Esophagus muscularis mucosa (tissue), 4 donors: ENCODE data around the gene ZFR. TPM values are rescaled to one million over a fixed set of nuclear protein-coding genes. Genes with fewer than 3 reads are reported as not detected.

ENCODE experiments used
- DNase-seq: peaks from one replicate; pipeline ENCODE4 v3.0.0-alpha.2; 2017; ENCODE audit errors: extremely low spot score
- H3K27ac ChIP-seq, 4 donors: fragments of 200-600 bp; sonication (generic); replicated peaks in 1 of 4; 1 replicate in 3 of 4; 2 replicates in 1 of 4; pipeline ENCODE4 v1.5.1; 2016 to 2019; ENCODE audit warnings: mild to moderate bottlenecking in 1 of 4
- H3K27me3 ChIP-seq, 4 donors: fragments of 200-600 bp; sonication (generic); one replicate each; pipeline versions ENCODE4 v1.5.1 to v1.6.0; 2016 to 2019
- H3K36me3 ChIP-seq, 4 donors: fragments of 200-600 bp; sonication (generic); one replicate each; pipeline ENCODE4 v1.5.1; 2016 to 2019
- H3K4me1 ChIP-seq, 4 donors: fragments of 200-600 bp; sonication (generic); one replicate each; pipeline ENCODE4 v1.5.1; 2016 to 2019
- H3K4me3 ChIP-seq, 4 donors: fragments of 200-600 bp; sonication (generic); 1 replicate in 2 of 4; 2 replicates in 2 of 4; pipeline ENCODE4 v1.5.1; 2016 to 2019; ENCODE audit warnings: mild to moderate bottlenecking in 4 of 4, moderate library complexity in 1 of 4
- H3K9me3 ChIP-seq, 4 donors: fragments of 200-600 bp; sonication (generic); 1 replicate in 3 of 4; 2 replicates in 1 of 4; pipeline ENCODE4 v1.5.1; 2016 to 2019
- CTCF ChIP-seq, 3 experiments: fragments of 200-600 bp in 2 of 3; fragments of 450-650 bp in 1 of 3; sonication (generic) in 2 of 3; IDR thresholded peaks; one replicate each; pipeline ENCODE4 v1.5.1; 2017 to 2019; ENCODE audit warnings: antibody characterized with exemption in 3 of 3, mild to moderate bottlenecking in 2 of 3, moderate library complexity in 1 of 3
- EP300 ChIP-seq: sonication (generic); formaldehyde crosslinking; IDR thresholded peaks from one replicate; pipeline ENCODE4 v1.6.1; 2017; ENCODE audit warnings: antibody characterized with exemption
- POLR2A ChIP-seq: fragments of 450-650 bp; IDR thresholded peaks from one replicate; pipeline ENCODE4 v1.6.1; 2017; ENCODE audit warnings: antibody characterized with exemption, moderate library complexity, mild to moderate bottlenecking, low read depth
- POLR2AphosphoS5 ChIP-seq, 2 donors: sonication (generic); formaldehyde crosslinking; IDR thresholded peaks; one replicate each; pipeline ENCODE4 v1.6.1; 2017; ENCODE audit warnings: antibody characterized with exemption in 2 of 2
- whole genome bisulfite sequencing: methylation state at CpG from one replicate; pipeline ENCODE4 v1.1.5; 2018; 5-methylcytosine and 5-hydroxymethylcytosine counted together
- intact Hi-C: fragments of 100-400 bp; cut with DNase I; formaldehyde crosslinking; loops from one replicate; pipeline ENCODE4 v1.15.1; 2023
- total RNA-seq, 4 donors: library from RNA; depleted of rRNA; stranded (reverse); fragments of >200 nt; gene quantifications; one replicate each; pipeline versions ENCODE4 v1.1.0 to v1.2.1, GENCODE V29; 2016

The ZFR gene
- total RNA-seq, 4 donors from 2014 or later = 83.2 to 106 (median 92.4) TPM

GRCh38 chr5:32474209-32474854 is 29.8 kb upstream of the ZFR start:
- Histone ChIP-seq H3K4me3 (no peak overlapping the region), H3K4me1 (no peaks in the 10 kb centered on the region), H3K36me3 (no peaks in the 10 kb centered on the region), H3K9me3 (no peaks in the 10 kb centered on the region), H3K27me3 (peaks cover 0 to 4% (median 0%) of the 10 kb centered on the region in 4 donors), H3K27ac (no peak overlapping the region)
- intact Hi-C loops = no loop called here
- no peak for TF ChIP-seq EP300
- no peak for TF ChIP-seq POLR2A
- no peak for TF ChIP-seq CTCF (IDR thresholded peaks at IDR 0.05)
- no peak for TF ChIP-seq POLR2AphosphoS5 (IDR thresholded peaks at IDR 0.05)
- 75% methylated on average over 9 of the region's 9 CpGs for WGBS
- DNase-seq = no peak

- no peak overlapping the region for H3K4me3 ChIP-seq
- no peak overlapping the region for H3K27ac ChIP-seq
- no peaks in the 10 kb centered on the region for H3K9me3 ChIP-seq
- no peaks in the 10 kb centered on the region for H3K36me3 ChIP-seq
- H3K27me3 ChIP-seq = peaks cover 0 to 4% (median 0%) of the 10 kb centered on the region in 4 donors
- H3K4me1 ChIP-seq = no peaks in the 10 kb centered on the region
- intact Hi-C loops = no loop called here
- 86% methylated on average over 7 of the region's 7 CpGs for WGBS
- DNase-seq = no peak
- TF ChIP-seq CTCF (IDR thresholded peaks at IDR 0.05) (no peak), POLR2A (no peak), EP300 (no peak), POLR2AphosphoS5 (IDR thresholded peaks at IDR 0.05) (no peak)
Measured at GRCh38 chr5:32473072-32473471, 28.5 kb upstream of the ZFR start.

GRCh38 chr5:32471784-32472183 is 27.2 kb upstream of the ZFR start:
- WGBS = 88% methylated on average over 2 of the region's 2 CpGs
- no peak overlapping the region for H3K27ac ChIP-seq
- TF ChIP-seq POLR2A (no peak), EP300 (no peak), CTCF (IDR thresholded peaks at IDR 0.05) (no peak), POLR2AphosphoS5 (IDR thresholded peaks at IDR 0.05) (no peak)
- H3K9me3 ChIP-seq = no peaks in the 10 kb centered on the region
- H3K4me3 ChIP-seq = no peak overlapping the region
- intact Hi-C loops = no loop called here
- no peaks in the 10 kb centered on the region for H3K36me3 ChIP-seq
- DNase-seq = no peak
- H3K4me1 ChIP-seq = no peaks in the 10 kb centered on the region
- peaks cover 0 to 4% (median 0%) of the 10 kb centered on the region in 4 donors for H3K27me3 ChIP-seq

GRCh38 chr5:32465076-32465475 is 20.5 kb upstream of the ZFR start:
- no peaks in the 10 kb centered on the region for H3K27me3 ChIP-seq
- no peak overlapping the region for H3K4me3 ChIP-seq
- no peaks in the 10 kb centered on the region for H3K9me3 ChIP-seq
- no peak overlapping the region for H3K27ac ChIP-seq
- no peaks in the 10 kb centered on the region for H3K36me3 ChIP-seq
- intact Hi-C loops = no loop called here
- H3K4me1 ChIP-seq = no peaks in the 10 kb centered on the region
- WGBS = 82% methylated on average over 2 of the region's 2 CpGs
- TF ChIP-seq POLR2A (no peak), EP300 (no peak), CTCF (IDR thresholded peaks at IDR 0.05) (no peak), POLR2AphosphoS5 (IDR thresholded peaks at IDR 0.05) (no peak)
- no peak for DNase-seq

- Histone ChIP-seq H3K27me3 (no peaks in the 10 kb centered on the region), H3K4me1 (no peaks in the 10 kb centered on the region), H3K27ac (no peak overlapping the region), H3K4me3 (no peak overlapping the region), H3K9me3 (no peaks in the 10 kb centered on the region), H3K36me3 (no peaks in the 10 kb centered on the region)
- WGBS = 25% methylated on average over 1 of the region's 1 CpG
- no peak for DNase-seq
- TF ChIP-seq POLR2AphosphoS5 (IDR thresholded peaks at IDR 0.05) (no peak), CTCF (IDR thresholded peaks at IDR 0.05) (no peak), EP300 (no peak), POLR2A (no peak)
- intact Hi-C loops = no loop called here
Measured at GRCh38 chr5:32462618-32463017, 18.1 kb upstream of the ZFR start.
